Measurements from ENCODE around the gene MYO9B.

DNA sequence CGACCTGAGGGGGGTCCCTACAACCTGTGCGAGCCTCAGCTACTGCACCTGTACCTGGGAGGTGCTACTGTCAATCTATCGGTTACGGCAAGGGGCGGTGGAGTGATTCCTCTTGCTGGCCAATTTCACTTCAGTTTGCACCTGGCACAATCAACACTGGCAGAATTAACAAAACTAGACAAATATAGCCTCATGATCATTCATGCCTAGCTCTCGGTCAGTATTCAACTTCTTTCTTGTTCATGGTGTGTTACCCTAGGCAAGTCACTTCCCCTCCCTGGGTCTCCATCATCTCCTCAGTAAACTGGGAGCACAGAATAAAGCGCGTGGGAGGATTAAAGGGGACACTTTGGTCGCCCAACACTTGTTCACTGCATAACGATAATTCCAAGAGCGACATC is 943 bp upstream of the MYO9B start:
- no peak for TF ChIP-seq POLR2AphosphoS5 (IDR thresholded peaks at IDR 0.05; ENCODE audit: low read depth, low read length)
- TF ChIP-seq TAF1 (IDR thresholded peaks at IDR 0.05; ENCODE audit: borderline replicate concordance, insufficient read depth, low read length), result no peak
